ENCODE measurements around the gene SNRK. TPM values are rescaled to one million over a fixed set of nuclear protein-coding genes. Genes with fewer than 3 reads are reported as not detected.

The SNRK gene
- 10.7 and 13.4 TPM in 2 replicates for total RNA-seq

GRCh38 chr3:43286115-43286840 lies at the start of gene SNRK:
Gene SNRK, plus strand, starts transcription at chr3:43286540. Its CDS starts 16,664 bp downstream, at chr3:43303204.

Other genes with a start within 250 kb of the SNRK start
- 12.2 and 18.1 TPM in 2 replicates for gene POMGNT2, start 180.5 kb upstream of the SNRK start, total RNA-seq